HCT116 (cell line): Measurements from ENCODE around the gene BIK. TPM values are rescaled to one million over a fixed set of nuclear protein-coding genes. Genes with fewer than 3 reads are reported as not detected.

Experiments
- ATAC-seq: fragments of 200-7000 bp; cut with Tn5 transposase; 2 replicates; pipeline ENCODE4 v1.9.1; 2020; ENCODE audit warnings: mild to moderate bottlenecking, moderate library complexity
- BruUV-seq: library from RNA; stranded (reverse); fragments of 400-500 nt; replicated peaks from 2 replicates; lab custom pipeline; 2021; lab: Mats Ljungman, UMichigan
- CTCF ChIA-PET: fragments of 300-600 bp; sonication (Branson Sonifier 250); formaldehyde crosslinking; loops from one replicate; lab custom pipeline; 2021; ENCODE audit warnings: antibody characterized with exemption; lab: Charles Lee
- POLR2A ChIA-PET: fragments of 300-600, 350-600 bp; sonication (Branson Sonifier 250); formaldehyde crosslinking; loops from one replicate; lab custom pipeline; 2021; ENCODE audit warnings: antibody characterized with exemption; lab: Charles Lee
- RAD21 ChIA-PET, 2 experiments: fragments of 300-600 bp; sonication (Branson Sonifier 250); formaldehyde crosslinking; loops; one replicate each; lab custom pipeline; 2023; ENCODE audit warnings: low total read pairs in 2 of 2; ENCODE audit not compliant: uncharacterized antibody in 2 of 2, unreplicated experiment in 2 of 2, low non-redundant PET in 1 of 2; lab: Charles Lee
- DNase-seq: peaks from one replicate; pipeline ENCODE4 v3.0.0-alpha.2; 2010; ENCODE audit warnings: low read depth, low spot score
- H2AFZ ChIP-seq: fragments of 200-600 bp; shearing (Covaris generic), sonication (generic); 2 replicates; pipeline ENCODE4 v1.6.1; 2017; ENCODE audit warnings: low read depth, mixed run types, mixed read lengths, antibody characterized with exemption, low read length; ENCODE audit not compliant: poor library complexity, severe bottlenecking
- H3K27ac ChIP-seq: 2 replicates; pipeline ENCODE4 v1.5.1; 2012; ENCODE audit warnings: low read depth, low read length
- H3K27me3 ChIP-seq: fragments of 200-600 bp; sonication (generic); 2 replicates; pipeline ENCODE4 v1.6.1; 2016; ENCODE audit warnings: mixed run types, low read length, mixed read lengths; ENCODE audit not compliant: insufficient read depth
- H3K36me3 ChIP-seq, 2 experiments: fragments of 200-500 bp in 1 of 2; fragments of 200-600 bp in 1 of 2; sonication (Bioruptor generic) in 1 of 2; sonication (generic) in 1 of 2; 2 replicates each; pipeline versions ENCODE4 v1.5.1 to v1.6.1; 2014 to 2016; ENCODE audit warnings: low read length in 2 of 2, inconsistent platforms in 1 of 2, mixed read lengths in 1 of 2, mixed run types in 1 of 2; ENCODE audit not compliant: insufficient read depth in 2 of 2, control insufficient read depth in 1 of 2
- H3K4me1 ChIP-seq, 2 experiments: fragments of 200-600 bp in 1 of 2; sonication (generic) in 1 of 2; 2 replicates each; pipeline versions ENCODE4 v1.5.1 to v1.6.1; 2012 to 2017; ENCODE audit warnings: low read length in 2 of 2, inconsistent platforms in 1 of 2, mild to moderate bottlenecking in 1 of 2, mixed read lengths in 1 of 2, mixed run types in 1 of 2, moderate library complexity in 1 of 2; ENCODE audit not compliant: insufficient read depth in 2 of 2, control insufficient read depth in 1 of 2
- H3K4me2 ChIP-seq: fragments of 200-600 bp; sonication (generic); 2 replicates; pipeline ENCODE4 v1.6.1; 2017; ENCODE audit warnings: mixed run types, low read length, mixed read lengths
- H3K4me3 ChIP-seq, 2 experiments: fragments of 200-600 bp in 1 of 2; sonication (generic) in 1 of 2; replicated peaks in 1 of 2; 2 replicates each; pipeline ENCODE4 v1.5.1; 2011 to 2016; ENCODE audit warnings: low read length in 2 of 2, control low read depth in 1 of 2, low read depth in 1 of 2, mild to moderate bottlenecking in 1 of 2, mixed read lengths in 1 of 2, mixed run types in 1 of 2
- H3K79me2 ChIP-seq: fragments of 200-600 bp; sonication (generic); 2 replicates; pipeline ENCODE4 v1.6.1; 2017; ENCODE audit warnings: mild to moderate bottlenecking, mixed run types, low read length, moderate library complexity, mixed read lengths; ENCODE audit not compliant: insufficient read depth
- H3K9ac ChIP-seq: fragments of 200-600 bp; sonication (generic); 2 replicates; pipeline ENCODE4 v1.6.1; 2016; ENCODE audit warnings: low read length, mixed read lengths
- H3K9me2 ChIP-seq: fragments of 200-600 bp; sonication (generic), shearing (Covaris generic); 2 replicates; pipeline ENCODE4 v1.6.1; 2017; ENCODE audit warnings: mixed run types, mild to moderate bottlenecking, moderate library complexity; ENCODE audit not compliant: insufficient read depth
- H3K9me3 ChIP-seq, 2 experiments: fragments of 200-500 bp in 1 of 2; fragments of 200-600 bp in 1 of 2; sonication (Bioruptor generic) in 1 of 2; sonication (generic) in 1 of 2; 2 replicates each; pipeline ENCODE4 v1.6.1; 2014 to 2017; ENCODE audit warnings: low read length in 2 of 2, mixed read lengths in 2 of 2, inconsistent platforms in 1 of 2, low read depth in 1 of 2, mild to moderate bottlenecking in 1 of 2, mixed run types in 1 of 2, moderate library complexity in 1 of 2; ENCODE audit not compliant: control insufficient read depth in 1 of 2, insufficient read depth in 1 of 2
- H4K20me1 ChIP-seq: fragments of 200-600 bp; sonication (generic), shearing (Covaris generic); 2 replicates; pipeline ENCODE4 v1.6.1; 2017; ENCODE audit warnings: mixed run types, mild to moderate bottlenecking, moderate library complexity; ENCODE audit not compliant: insufficient read depth
- ATF3 ChIP-seq: IDR thresholded peaks from 2 replicates; pipeline ENCODE4 v1.6.1; 2012
- CBX3 ChIP-seq: IDR thresholded peaks from 2 replicates; pipeline ENCODE4 v1.6.1; 2012; ENCODE audit warnings: low read depth
- CEBPB ChIP-seq: IDR thresholded peaks from 2 replicates; pipeline ENCODE4 v1.6.1; 2012; ENCODE audit warnings: low read depth
- EGR1 ChIP-seq: IDR thresholded peaks from 2 replicates; pipeline ENCODE4 v1.6.1; 2012; ENCODE audit warnings: low read depth
- ELF1 ChIP-seq: IDR thresholded peaks from 2 replicates; pipeline ENCODE4 v1.6.1; 2012; ENCODE audit warnings: low read depth, borderline replicate concordance
- EZH2 ChIP-seq: fragments of 200-600 bp; sonication (generic); IDR thresholded peaks from 2 replicates; pipeline ENCODE4 v1.6.1; 2017; ENCODE audit warnings: antibody characterized with exemption, mixed run types
- EZH2phosphoT487 ChIP-seq: fragments of 200-600 bp; IDR thresholded peaks from 2 replicates; pipeline ENCODE4 v1.6.1; 2018; ENCODE audit warnings: antibody characterized with exemption, borderline replicate concordance
- FOSL1 ChIP-seq: IDR thresholded peaks from 2 replicates; pipeline ENCODE4 v1.6.1; 2012; ENCODE audit warnings: low read depth
- JUND ChIP-seq: IDR thresholded peaks from 2 replicates; pipeline ENCODE4 v1.6.1; 2012
- POLR2A ChIP-seq: IDR thresholded peaks from 2 replicates; pipeline ENCODE4 v1.7.0; 2011; ENCODE audit warnings: borderline replicate concordance; ENCODE audit not compliant: insufficient read depth, insufficient read length; ENCODE audit errors: extremely low read depth
- POLR2AphosphoS5 ChIP-seq: IDR thresholded peaks from 2 replicates; pipeline ENCODE4 v1.6.1; 2011; ENCODE audit warnings: mild to moderate bottlenecking, low read depth, low read length, moderate library complexity
- RAD21 ChIP-seq: IDR thresholded peaks from 2 replicates; pipeline ENCODE4 v1.6.1; 2012; ENCODE audit warnings: low read depth, mild to moderate bottlenecking
- SIN3A ChIP-seq: IDR thresholded peaks from 2 replicates; pipeline ENCODE4 v1.6.1; 2012; ENCODE audit warnings: low read depth
- SP1 ChIP-seq: IDR thresholded peaks from 2 replicates; pipeline ENCODE4 v1.6.1; 2012; ENCODE audit warnings: low read depth
- TCF7L2 ChIP-seq: IDR thresholded peaks from 2 replicates; pipeline ENCODE4 v1.7.0; 2011; ENCODE audit warnings: borderline replicate concordance, inconsistent platforms; ENCODE audit not compliant: insufficient read depth, insufficient read length; ENCODE audit errors: extremely low read depth
- ZBTB33 ChIP-seq: IDR thresholded peaks from 2 replicates; pipeline ENCODE4 v1.6.1; 2011; ENCODE audit warnings: mild to moderate bottlenecking, low read length, moderate library complexity; ENCODE audit not compliant: insufficient replicate concordance; ENCODE audit errors: extremely low read depth
- ZFX ChIP-seq: fragments of 450-650 bp; IDR thresholded peaks from 2 replicates; pipeline ENCODE4 v1.6.1; 2017
- intact Hi-C: fragments of 100-400 bp; cut with micrococcal nuclease; formaldehyde crosslinking; loops from 2 replicates; pipeline ENCODE4 v1.10.0; 2022
- total RNA-seq: library from RNA; stranded (reverse); gene quantifications from one replicate; pipeline ENCODE4 v1.2.1, GENCODE V29; 2021; ENCODE audit not compliant: unreplicated experiment

The BIK gene
- total RNA-seq, 1 experiment from 2014 or later = 31.0 TPM

GRCh38 chr22:43113526-43114251 is 3.1 kb downstream of the BIK start:
- no peak for TF ChIP-seq ATF3
- TF ChIP-seq FOSL1 = no peak
- TF ChIP-seq ZBTB33 = no peak
- no peak for TF ChIP-seq EZH2
- TF ChIP-seq ZFX = no peak
- TF ChIP-seq SP1 = no peak
- TF ChIP-seq RAD21 = no peak
- no peak for TF ChIP-seq SIN3A
- no peak for TF ChIP-seq CEBPB
- TF ChIP-seq EZH2phosphoT487 = no peak
- TF ChIP-seq JUND = no peak
- TF ChIP-seq ELF1 = no peak
- no peak for TF ChIP-seq CBX3
- TF ChIP-seq POLR2AphosphoS5 = no peak
- no peak for TF ChIP-seq EGR1
- no peak for TF ChIP-seq POLR2A
- no peak for TF ChIP-seq TCF7L2
- intact Hi-C loops = no loop called here
- Histone ChIP-seq H4K20me1 (no peaks in the 10 kb centered on the region), H3K27me3 (no peaks in the 10 kb centered on the region), H3K79me2 (peaks cover 33% of the 10 kb centered on the region), H3K4me2 (no peak overlapping the region), H3K9me3 (no peaks in the 10 kb centered on the region), H3K9me2 (no peaks in the 10 kb centered on the region), H2AFZ (no peak overlapping the region), H3K4me1 (peaks cover 11 to 25% of the 10 kb centered on the region in 2 experiments), H3K9ac (no peak overlapping the region), H3K27ac (no peak overlapping the region), H3K4me3 (no peak overlapping the region), H3K36me3 (no peaks in the 10 kb centered on the region)
- BruUV-seq = no TSS peak
- CTCF ChIA-PET = interaction anchor here (1.2 kb wide), 1 partner anchor 23 kb away, joined by 3 read pairs; no protein-coding TSS in a partner anchor
- RAD21 ChIA-PET = no interaction called here
- ATAC-seq (no peak), DNase-seq (no peak)
- POLR2A ChIA-PET = interaction anchor here (5.4 kb wide), 1 partner anchor 13 kb away, joined by 28 read pairs; no protein-coding TSS in a partner anchor
